NCI-H1105 (cell line): ENCODE measurements around the gene KXD1.

Experiments
- DNase-seq: peaks from one replicate; lab custom pipeline; 2025; lab: John Stamatoyannopoulos, UW

Gene KXD1

DNA sequence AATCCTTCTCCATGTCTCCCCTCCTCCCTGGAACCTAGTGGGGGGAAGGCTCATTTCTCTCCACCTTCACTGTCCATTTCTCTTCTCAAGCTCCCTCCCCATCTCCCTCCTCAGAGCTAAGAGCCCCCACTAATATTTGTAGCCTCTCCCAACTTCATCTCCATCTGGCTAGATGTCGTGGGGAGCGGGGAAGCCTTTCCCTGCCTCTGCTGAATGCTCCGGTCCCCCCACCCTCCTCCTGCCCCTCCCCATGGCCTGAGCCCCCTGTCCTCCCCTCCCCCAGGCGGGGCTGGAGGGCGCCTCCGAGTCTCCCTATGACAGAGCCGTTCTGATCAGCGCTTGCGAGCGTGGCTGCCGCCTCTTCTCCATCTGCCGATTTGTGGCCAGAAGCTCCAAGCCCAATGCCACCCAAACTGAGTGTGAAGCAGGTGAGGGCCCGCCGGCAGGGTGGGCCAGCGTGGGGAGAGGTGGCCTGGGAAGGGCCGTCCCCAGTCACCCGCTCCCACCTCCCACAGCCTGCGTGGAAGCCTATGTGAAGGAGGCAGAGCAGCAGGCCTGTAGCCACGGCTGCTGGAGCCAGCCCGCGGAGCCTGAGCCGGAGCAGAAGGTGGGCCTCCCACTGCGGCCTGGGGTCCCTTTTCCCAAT lies 56.0 kb downstream of the KXD1 start:
- no peak for DNase-seq

DNA sequence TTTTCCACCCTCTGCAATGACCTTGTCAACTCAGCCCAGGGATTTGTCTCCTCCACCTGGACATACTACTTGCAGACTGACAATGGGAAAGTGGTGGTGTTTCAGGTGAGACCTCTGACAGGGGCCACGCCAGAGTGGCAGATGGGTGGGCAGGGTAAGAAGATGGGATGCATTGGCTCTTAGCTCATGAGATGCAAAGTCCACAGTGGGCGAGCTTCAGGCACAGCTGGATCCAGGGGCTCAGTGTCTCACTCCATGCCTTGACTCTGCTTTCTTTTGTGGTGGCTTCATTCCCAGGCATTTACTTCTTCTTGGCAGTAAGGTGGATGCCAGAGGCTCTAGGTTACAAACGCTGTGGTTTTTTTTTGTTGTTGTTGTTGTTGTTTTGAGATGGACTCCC lies 58.4 kb downstream of the KXD1 start:
- DNase-seq, result no peak

DNA sequence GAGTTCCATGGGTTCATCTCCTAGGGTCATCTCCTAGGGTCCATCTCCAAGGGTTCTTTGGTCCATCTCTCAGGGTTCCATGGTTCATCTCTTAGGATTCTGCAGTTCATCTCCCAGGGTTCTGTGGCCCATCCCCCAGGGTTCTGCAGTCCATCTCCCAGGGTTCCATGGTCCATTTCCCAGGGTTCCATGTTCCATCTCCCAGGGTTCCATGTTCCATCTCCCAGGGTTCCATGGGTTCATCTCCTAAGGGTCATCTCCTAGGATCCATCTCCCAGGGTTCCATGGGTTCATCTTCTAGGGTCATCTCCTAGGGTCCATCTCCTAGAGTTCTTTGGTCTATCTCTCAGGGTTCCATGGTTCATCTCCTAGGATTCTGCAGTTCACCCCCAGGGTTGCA lies 59.9 kb downstream of the KXD1 start:
- DNase-seq, result no peak

DNA sequence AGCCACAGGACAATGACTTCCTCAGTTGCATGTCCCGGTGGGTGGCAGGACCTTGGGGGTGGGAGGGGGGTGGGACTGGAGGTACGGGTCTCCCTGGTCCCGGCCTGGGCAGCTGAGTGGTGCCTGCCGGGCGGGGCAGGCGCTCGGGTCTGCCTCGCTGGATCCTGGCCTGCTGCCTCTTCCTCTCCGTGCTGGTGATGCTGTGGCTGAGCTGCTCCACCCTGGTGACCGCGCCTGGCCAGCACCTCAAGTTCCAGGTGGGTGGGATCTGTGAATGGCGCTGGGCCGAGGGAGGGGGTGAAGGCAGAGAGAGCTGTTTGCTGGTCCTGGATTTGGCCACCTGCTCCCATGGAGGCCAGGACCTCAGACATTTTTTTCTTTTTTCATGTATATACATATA lies 60.6 kb downstream of the KXD1 start:
- DNase-seq, result no peak
